Endothelial cell (in vitro differentiated cells): ENCODE results near the gene GTSF1L. TPM values are rescaled to one million over a fixed set of nuclear protein-coding genes. Genes with fewer than 3 reads are reported as not detected.

ENCODE experiments used
- DNase-seq: peaks from one replicate; pipeline ENCODE4 v3.0.0; 2021; ENCODE audit warnings: low spot score
- H3K27ac Mint-ChIP-seq: one replicate; pipeline ENCODE4 v1.8.0; 2021; ENCODE audit warnings: mixed read lengths, inconsistent platforms; ENCODE audit not compliant: unreplicated experiment
- H3K27me3 Mint-ChIP-seq: one replicate; pipeline ENCODE4 v1.8.0; 2021; ENCODE audit warnings: mild to moderate bottlenecking, moderate library complexity, mixed read lengths, inconsistent platforms; ENCODE audit not compliant: unreplicated experiment
- H3K36me3 Mint-ChIP-seq: one replicate; pipeline ENCODE4 v1.8.0; 2021; ENCODE audit warnings: mild to moderate bottlenecking, low read depth, mixed read lengths, inconsistent platforms; ENCODE audit not compliant: unreplicated experiment
- H3K4me1 Mint-ChIP-seq: one replicate; pipeline ENCODE4 v1.8.0; 2021; ENCODE audit warnings: mild to moderate bottlenecking, mixed read lengths, inconsistent platforms; ENCODE audit not compliant: unreplicated experiment
- H3K4me3 Mint-ChIP-seq: one replicate; pipeline ENCODE4 v1.8.0; 2021; ENCODE audit warnings: mild to moderate bottlenecking, mixed read lengths, inconsistent platforms; ENCODE audit not compliant: unreplicated experiment
- H3K9me3 Mint-ChIP-seq: one replicate; pipeline ENCODE4 v1.8.0; 2021; ENCODE audit warnings: mixed read lengths, inconsistent platforms; ENCODE audit not compliant: unreplicated experiment
- CTCF ChIP-seq: fragments of 200-600 bp; sonication (generic); IDR thresholded peaks from one replicate; pipeline ENCODE4 v1.5.0; 2021; ENCODE audit warnings: antibody characterized with exemption; ENCODE audit not compliant: unreplicated experiment
- total RNA-seq: library from RNA; stranded (reverse); fragmentation: NEBNext Ultra II Directional; extraction: Animal tissue kit (Norgen Biotek cat#: 25700); gene quantifications from one replicate; pipeline ENCODE4 v1.2.1, GENCODE V29; 2021; ENCODE audit not compliant: unreplicated experiment

Gene GTSF1L
- total RNA-seq, 1 donor from 2014 or later, result not detected

- Mint-ChIP-seq H3K4me3 (no peak overlapping the region), H3K36me3 (no peaks in the 10 kb centered on the region), H3K4me1 (no peaks in the 10 kb centered on the region), H3K27ac (no peak overlapping the region), H3K27me3 (peaks cover 6% of the 10 kb centered on the region), H3K9me3 (no peaks in the 10 kb centered on the region)
- no peak for DNase-seq
- TF ChIP-seq CTCF, result no peak
These were observed 3.6 kb downstream of the GTSF1L start for GRCh38 chr20:43723186-43723585.

GRCh38 chr20:43722153-43722505 lies 4.7 kb downstream of the GTSF1L start:
- DNase-seq, result no peak
- H3K9me3 Mint-ChIP-seq, result no peaks in the 10 kb centered on the region
- H3K4me3 Mint-ChIP-seq, result no peak overlapping the region
- no peak overlapping the region for H3K27ac Mint-ChIP-seq
- H3K27me3 Mint-ChIP-seq, result peaks cover 8% of the 10 kb centered on the region
- H3K36me3 Mint-ChIP-seq, result no peaks in the 10 kb centered on the region
- TF ChIP-seq CTCF, result no peak
- no peaks in the 10 kb centered on the region for H3K4me1 Mint-ChIP-seq

DNA sequence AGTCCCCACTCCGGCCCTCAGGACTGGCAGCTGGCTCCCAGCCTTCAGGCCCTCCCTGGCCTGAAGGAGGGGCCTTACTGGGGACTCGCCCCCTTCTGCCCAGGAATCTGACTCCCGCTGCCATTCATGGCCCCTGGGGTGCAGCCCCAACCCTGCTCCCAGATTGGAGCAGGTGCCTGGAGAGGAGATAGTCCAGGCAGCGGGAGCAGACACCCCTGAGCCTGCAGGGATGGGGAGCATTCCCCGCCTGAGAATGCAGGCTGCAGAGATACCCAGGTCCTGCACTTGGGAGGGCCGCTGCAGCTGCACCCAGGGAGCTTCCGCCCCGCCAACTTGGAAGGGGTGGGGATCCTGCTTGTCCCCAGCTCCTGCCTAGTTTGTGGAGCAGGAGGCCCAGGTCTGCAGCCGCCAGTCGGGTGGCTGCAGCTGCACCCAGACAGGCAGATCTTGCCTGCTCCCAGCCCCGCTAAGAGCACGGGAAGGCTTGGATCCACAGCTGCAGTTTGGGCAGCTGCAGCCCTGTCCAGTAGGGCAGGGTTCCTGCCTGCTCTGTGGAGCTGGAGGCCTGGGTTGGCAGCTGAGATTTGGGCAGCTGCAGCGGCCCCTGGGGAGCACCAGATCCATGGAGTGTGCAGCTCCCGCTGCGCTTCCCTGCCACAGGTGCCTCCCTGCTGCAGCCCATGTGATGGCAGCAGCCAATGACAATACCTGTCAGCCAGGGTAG lies 5.2 kb downstream of the GTSF1L start:
- no peaks in the 10 kb centered on the region for H3K36me3 Mint-ChIP-seq
- peaks cover 8% of the 10 kb centered on the region for H3K27me3 Mint-ChIP-seq
- DNase-seq, result no peak
- no peak for TF ChIP-seq CTCF
- no peaks in the 10 kb centered on the region for H3K4me1 Mint-ChIP-seq
- no peak overlapping the region for H3K4me3 Mint-ChIP-seq
- no peak overlapping the region for H3K27ac Mint-ChIP-seq
- H3K9me3 Mint-ChIP-seq, result no peaks in the 10 kb centered on the region

DNA sequence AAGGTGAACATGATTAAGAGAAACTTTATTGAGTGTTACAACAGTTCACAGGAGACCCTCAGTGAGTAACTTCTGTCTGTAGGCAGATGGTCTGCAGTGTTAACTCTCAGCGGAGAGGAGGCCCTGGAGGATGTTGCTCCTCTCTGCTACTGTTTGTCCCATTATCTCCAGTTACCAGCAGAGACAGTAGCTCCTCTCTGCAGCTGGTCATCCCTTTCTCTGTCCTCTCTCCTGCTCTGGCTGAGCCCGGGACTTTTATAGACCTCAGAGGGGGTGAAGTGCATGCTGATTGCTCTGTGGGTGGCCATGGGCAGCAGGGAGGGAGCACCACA lies 5.7 kb downstream of the GTSF1L start:
- no peaks in the 10 kb centered on the region for H3K36me3 Mint-ChIP-seq
- H3K4me3 Mint-ChIP-seq, result no peak overlapping the region
- H3K27ac Mint-ChIP-seq, result no peak overlapping the region
- no peaks in the 10 kb centered on the region for H3K4me1 Mint-ChIP-seq
- peaks cover 8% of the 10 kb centered on the region for H3K27me3 Mint-ChIP-seq
- DNase-seq, result no peak
- no peaks in the 10 kb centered on the region for H3K9me3 Mint-ChIP-seq
- no peak for TF ChIP-seq CTCF

GRCh38 chr20:43720007-43720406 lies 6.8 kb downstream of the GTSF1L start:
- no peak for DNase-seq
- Mint-ChIP-seq H3K27ac (no peak overlapping the region), H3K36me3 (no peaks in the 10 kb centered on the region), H3K4me1 (no peaks in the 10 kb centered on the region), H3K9me3 (no peaks in the 10 kb centered on the region), H3K4me3 (no peak overlapping the region), H3K27me3 (peaks cover 8% of the 10 kb centered on the region)
- no peak for TF ChIP-seq CTCF
